HG03064 (cell line): ENCODE data around the gene ANKRD11.
"Not testable (repeated sequence)": the region's sequence is repeated elsewhere in the genome, so short reads cannot be mapped to it uniquely, and the experiment has no call there.

ENCODE experiments used
- ATAC-seq: cut with Tn5 transposase; IDR thresholded peaks from one replicate; pipeline ENCODE4 v1.9.1; 2021; ENCODE audit warnings: low read depth; ENCODE audit not compliant: unreplicated experiment

The ANKRD11 gene

GRCh38 chr16:89257281-89257731 lies 233.1 kb downstream of the ANKRD11 start:
- ATAC-seq, result no peak

GRCh38 chr16:89256651-89257254 lies 233.6 kb downstream of the ANKRD11 start:
- no peak for ATAC-seq

- no peak for ATAC-seq
Measured at GRCh38 chr16:89253548-89254287, 236.6 kb downstream of the ANKRD11 start.

GRCh38 chr16:89248196-89248982 lies 242.0 kb downstream of the ANKRD11 start:
- ATAC-seq, result no peak

GRCh38 chr16:89247734-89248075 lies 242.7 kb downstream of the ANKRD11 start:
- ATAC-seq, result not testable (repeated sequence)

- ATAC-seq, result peak; percentile 59
Measured at GRCh38 chr16:89246903-89247733, 243.2 kb downstream of the ANKRD11 start.

GRCh38 chr16:89246383-89246902 lies 243.9 kb downstream of the ANKRD11 start:
- no peak for ATAC-seq

GRCh38 chr16:89244754-89245153 lies 245.6 kb downstream of the ANKRD11 start:
- no peak for ATAC-seq

- not testable (repeated sequence) for ATAC-seq
Measured at GRCh38 chr16:89244264-89244663, 246.1 kb downstream of the ANKRD11 start.

GRCh38 chr16:89243664-89244063 lies 246.7 kb downstream of the ANKRD11 start:
- ATAC-seq, result no peak

- ATAC-seq, result no peak
Measured at GRCh38 chr16:89242795-89243200, 247.6 kb downstream of the ANKRD11 start.

GRCh38 chr16:89241187-89242007 lies 249.0 kb downstream of the ANKRD11 start:
- no peak for ATAC-seq

GRCh38 chr16:89237733-89238132 lies 252.6 kb downstream of the ANKRD11 start:
- ATAC-seq, result no peak

- no peak for ATAC-seq
Measured at GRCh38 chr16:89233678-89234490, 256.5 kb downstream of the ANKRD11 start.

GRCh38 chr16:89232107-89232506 lies 258.3 kb downstream of the ANKRD11 start:
- no peak for ATAC-seq

GRCh38 chr16:89230255-89230654 lies 260.1 kb downstream of the ANKRD11 start:
- no peak for ATAC-seq

GRCh38 chr16:89224665-89225064 lies 265.7 kb downstream of the ANKRD11 start:
- no peak for ATAC-seq

GRCh38 chr16:89222931-89223330 lies 267.4 kb downstream of the ANKRD11 start:
- ATAC-seq, result no peak

- no peak for ATAC-seq
Measured at GRCh38 chr16:89221604-89222003, 268.8 kb downstream of the ANKRD11 start.
